HepG2 (cell line): Measurements from ENCODE around the gene RASGRF1. TPM values are rescaled to one million over a fixed set of nuclear protein-coding genes. Genes with fewer than 3 reads are reported as not detected.

ENCODE experiments used
- CHCHD3 ChIP-seq: sonication (generic); formaldehyde crosslinking; IDR thresholded peaks from 2 replicates; pipeline ENCODE4 v1.8.0; 2022; ENCODE audit warnings: mild to moderate bottlenecking, missing genetic modification reagents, moderate library complexity
- HNRNPL ChIP-seq: fragments of 200-400 bp; formaldehyde crosslinking; IDR thresholded peaks from 2 replicates; pipeline ENCODE4 v1.6.1; 2017; ENCODE audit warnings: mild to moderate bottlenecking, low read depth, low read length
- HNRNPLL ChIP-seq: fragments of 200-400 bp; formaldehyde crosslinking; IDR thresholded peaks from 2 replicates; pipeline ENCODE4 v1.6.1; 2017; ENCODE audit warnings: mild to moderate bottlenecking, low read depth, low read length; ENCODE audit not compliant: poor library complexity, severe bottlenecking
- HOXA7 ChIP-seq: sonication (generic); formaldehyde crosslinking; IDR thresholded peaks from 2 replicates; pipeline ENCODE4 v1.8.1; 2022; ENCODE audit warnings: mild to moderate bottlenecking, missing genetic modification reagents, moderate library complexity
- IKZF4 ChIP-seq: sonication (generic); formaldehyde crosslinking; IDR thresholded peaks from 2 replicates; pipeline ENCODE4 v1.5.1; 2020; ENCODE audit warnings: borderline replicate concordance, mild to moderate bottlenecking, low read depth, missing genetic modification reagents; ENCODE audit errors: not compliant biosample characterization
- ZNF512 ChIP-seq: sonication (generic); formaldehyde crosslinking; IDR thresholded peaks from 2 replicates; pipeline ENCODE4 v1.4.0; 2020; ENCODE audit warnings: mild to moderate bottlenecking, missing genetic modification reagents
- ZNF577 ChIP-seq: sonication (generic); formaldehyde crosslinking; IDR thresholded peaks from 2 replicates; pipeline ENCODE4 v1.4.0; 2020; ENCODE audit warnings: mild to moderate bottlenecking, low read depth, missing genetic modification reagents, borderline replicate concordance
- ZNF589 ChIP-seq: sonication (generic); formaldehyde crosslinking; conservative IDR thresholded peaks from 2 replicates; pipeline ENCODE4 v1.8.0; 2022; ENCODE audit warnings: mild to moderate bottlenecking, moderate library complexity, missing genetic modification reagents
- ZNF687 ChIP-seq: sonication (generic); formaldehyde crosslinking; IDR thresholded peaks from 2 replicates; pipeline ENCODE4 v1.5.1; 2020; ENCODE audit warnings: mild to moderate bottlenecking, missing genetic modification reagents, moderate library complexity
- ZNF737 ChIP-seq: sonication (generic); formaldehyde crosslinking; IDR thresholded peaks from 2 replicates; pipeline ENCODE4 v1.5.0; 2020; ENCODE audit warnings: missing genetic modification reagents, mild to moderate bottlenecking, borderline replicate concordance
- polyA plus RNA-seq, 8 experiments: library from polyadenylated mRNA; depleted of rRNA in 3 of 8; stranded (reverse) in 7 of 8; unstranded in 1 of 8; fragments of >200 nt; fragmentation: Illumina TruSeq in 4 of 8; extraction: Trizol in 4 of 8; gene quantifications; 2 replicates each; pipeline versions ENCODE4 v1.2.1 to v1.2.3, GENCODE V29; 2011 to 2016; ENCODE audit warnings: low read depth in 4 of 8, missing spikeins in 1 of 8, mixed read lengths in 1 of 8; ENCODE audit not compliant: insufficient read depth in 1 of 8
- total RNA-seq, 5 experiments: library from RNA; depleted of rRNA; stranded (reverse); fragments of >200 nt; fragmentation: Illumina TruSeq; extraction: Trizol; gene quantifications; 2 replicates each; pipeline ENCODE4 v1.2.3, GENCODE V29; 2016; ENCODE audit warnings: low read depth in 1 of 5
- TF ChIP-seq, protein P1 (sequence below): sonication (generic); formaldehyde crosslinking; IDR thresholded peaks from 2 replicates; pipeline ENCODE4 v1.4.0; 2020; ENCODE audit warnings: missing genetic modification reagents, mild to moderate bottlenecking, borderline replicate concordance
- TF ChIP-seq, protein P2 (sequence below): fragments of 450-650 bp; IDR thresholded peaks from 2 replicates; pipeline ENCODE4 v1.6.1; 2016

RASGRF1 gene
- total and polyA plus RNA-seq, 2 of the 13 experiments (the other 11 are each of a cell fraction or from before 2014, with no cell fraction given) = 0.55 to 3.0 TPM

- TF ChIP-seq, protein P1, sequence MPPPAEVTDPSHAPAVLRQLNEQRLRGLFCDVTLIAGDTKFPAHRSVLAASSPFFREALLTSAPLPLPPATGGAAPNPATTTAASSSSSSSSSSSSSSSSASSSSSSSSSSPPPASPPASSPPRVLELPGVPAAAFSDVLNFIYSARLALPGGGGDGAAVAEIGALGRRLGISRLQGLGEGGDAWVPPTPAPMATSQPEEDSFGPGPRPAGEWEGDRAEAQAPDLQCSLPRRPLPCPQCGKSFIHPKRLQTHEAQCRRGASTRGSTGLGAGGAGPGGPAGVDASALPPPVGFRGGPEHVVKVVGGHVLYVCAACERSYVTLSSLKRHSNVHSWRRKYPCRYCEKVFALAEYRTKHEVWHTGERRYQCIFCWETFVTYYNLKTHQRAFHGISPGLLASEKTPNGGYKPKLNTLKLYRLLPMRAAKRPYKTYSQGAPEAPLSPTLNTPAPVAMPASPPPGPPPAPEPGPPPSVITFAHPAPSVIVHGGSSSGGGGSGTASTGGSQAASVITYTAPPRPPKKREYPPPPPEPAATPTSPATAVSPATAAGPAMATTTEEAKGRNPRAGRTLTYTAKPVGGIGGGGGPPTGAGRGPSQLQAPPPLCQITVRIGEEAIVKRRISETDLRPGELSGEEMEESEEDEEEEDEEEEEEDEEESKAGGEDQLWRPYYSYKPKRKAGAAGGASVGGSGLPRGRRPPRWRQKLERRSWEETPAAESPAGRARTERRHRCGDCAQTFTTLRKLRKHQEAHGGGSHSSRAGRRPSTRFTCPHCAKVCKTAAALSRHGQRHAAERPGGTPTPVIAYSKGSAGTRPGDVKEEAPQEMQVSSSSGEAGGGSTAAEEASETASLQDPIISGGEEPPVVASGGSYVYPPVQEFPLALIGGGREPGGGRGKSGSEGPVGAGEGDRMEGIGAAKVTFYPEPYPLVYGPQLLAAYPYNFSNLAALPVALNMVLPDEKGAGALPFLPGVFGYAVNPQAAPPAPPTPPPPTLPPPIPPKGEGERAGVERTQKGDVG (CRISPR knock-in tag) = peak; percentile 29; the same call in 1 of the 2 replicates
- TF ChIP-seq CHCHD3 (CRISPR knock-in tag) (no peak), IKZF4 (CRISPR knock-in tag) (peak; percentile 34), ZNF589 (CRISPR knock-in tag) (0 out of 2 replicates have a peak, but pooled peaks have one; percentile 79), ZNF687 (CRISPR knock-in tag) (0 out of 2 replicates have a peak, but pooled peaks have one; percentile 11), HNRNPLL (peak; percentile 80), HNRNPL (peak; percentile 87; the same call in 1 of the 2 replicates), ZNF737 (CRISPR knock-in tag) (0 out of 2 replicates have a peak, but pooled peaks have one; percentile 20), HOXA7 (CRISPR knock-in tag) (0 out of 2 replicates have a peak, but pooled peaks have one; percentile 55), ZNF577 (CRISPR knock-in tag) (no peak), ZNF512 (CRISPR knock-in tag) (0 out of 2 replicates have a peak, but pooled peaks have one; percentile 11)
- TF ChIP-seq, protein P2, sequence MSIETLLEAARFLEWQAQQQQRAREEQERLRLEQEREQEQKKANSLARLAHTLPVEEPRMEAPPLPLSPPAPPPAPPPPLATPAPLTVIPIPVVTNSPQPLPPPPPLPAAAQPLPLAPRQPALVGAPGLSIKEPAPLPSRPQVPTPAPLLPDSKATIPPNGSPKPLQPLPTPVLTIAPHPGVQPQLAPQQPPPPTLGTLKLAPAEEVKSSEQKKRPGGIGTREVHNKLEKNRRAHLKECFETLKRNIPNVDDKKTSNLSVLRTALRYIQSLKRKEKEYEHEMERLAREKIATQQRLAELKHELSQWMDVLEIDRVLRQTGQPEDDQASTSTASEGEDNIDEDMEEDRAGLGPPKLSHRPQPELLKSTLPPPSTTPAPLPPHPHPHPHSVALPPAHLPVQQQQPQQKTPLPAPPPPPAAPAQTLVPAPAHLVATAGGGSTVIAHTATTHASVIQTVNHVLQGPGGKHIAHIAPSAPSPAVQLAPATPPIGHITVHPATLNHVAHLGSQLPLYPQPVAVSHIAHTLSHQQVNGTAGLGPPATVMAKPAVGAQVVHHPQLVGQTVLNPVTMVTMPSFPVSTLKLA = peak; percentile 77
Observed at GRCh38 chr15:78992416-78993256, 97.9 kb downstream of the RASGRF1 start (continued).
